Nephron progenitor cell (in vitro differentiated cells): ENCODE data around the gene FBXW12.

Experiments
- DNase-seq: peaks from one replicate; pipeline ENCODE4 v3.0.0; 2021
- H3K27ac Mint-ChIP-seq: 2 replicates; pipeline ENCODE4 v1.8.0; 2021; ENCODE audit warnings: mild to moderate bottlenecking, moderate library complexity, mixed read lengths
- H3K27me3 Mint-ChIP-seq: 2 replicates; pipeline ENCODE4 v1.8.0; 2021; ENCODE audit warnings: mild to moderate bottlenecking, low read depth, mixed read lengths; ENCODE audit not compliant: poor library complexity
- H3K36me3 Mint-ChIP-seq: 2 replicates; pipeline ENCODE4 v1.8.0; 2021; ENCODE audit warnings: low read depth, mixed read lengths
- H3K4me1 Mint-ChIP-seq: 2 replicates; pipeline ENCODE4 v1.8.0; 2021; ENCODE audit warnings: mixed read lengths
- H3K4me3 Mint-ChIP-seq: 2 replicates; pipeline ENCODE4 v1.8.0; 2021; ENCODE audit warnings: mild to moderate bottlenecking, moderate library complexity, mixed read lengths
- H3K9me3 Mint-ChIP-seq: 2 replicates; pipeline ENCODE4 v1.8.0; 2021; ENCODE audit warnings: mild to moderate bottlenecking, moderate library complexity, mixed read lengths
- CTCF ChIP-seq: fragments of 200-600 bp; sonication (generic); IDR thresholded peaks from 2 replicates; pipeline ENCODE4 v1.5.0; 2021; ENCODE audit warnings: antibody characterized with exemption

The FBXW12 gene

DNA sequence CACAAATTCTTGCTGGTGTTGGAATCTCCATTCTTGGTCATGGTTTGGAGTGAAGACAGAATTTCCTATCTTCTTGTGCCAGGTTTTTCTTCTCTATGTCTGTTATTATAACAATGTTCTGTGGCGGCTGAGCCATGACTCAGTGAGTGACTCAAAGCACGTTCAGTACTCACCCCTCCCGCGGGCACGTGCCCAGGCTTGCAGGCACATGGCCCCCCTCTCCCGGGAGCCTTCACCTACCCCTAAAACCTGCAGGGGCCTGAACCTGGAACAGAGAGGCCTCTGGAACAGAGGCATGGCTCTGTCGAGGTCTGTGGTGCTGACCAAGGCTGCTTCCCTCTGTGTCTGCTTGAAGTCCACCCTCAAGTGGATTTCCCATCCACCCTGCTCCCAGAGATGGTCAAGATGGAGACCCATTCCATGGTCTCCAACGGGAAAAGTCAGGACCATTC lies 30.3 kb downstream of the FBXW12 start:
- Mint-ChIP-seq H3K27ac (peak overlapping the region; percentile 66), H3K27me3 (peaks cover 4% of the 10 kb centered on the region), H3K4me3 (no peak overlapping the region), H3K4me1 (peaks cover 4% of the 10 kb centered on the region), H3K36me3 (peaks cover 19% of the 10 kb centered on the region), H3K9me3 (no peaks in the 10 kb centered on the region)
- DNase-seq: no peak
- no peak for TF ChIP-seq CTCF

GRCh38 chr3:48402907-48403306 lies 30.9 kb downstream of the FBXW12 start:
- DNase-seq: no peak
- Mint-ChIP-seq H3K36me3 (peaks cover 22% of the 10 kb centered on the region), H3K9me3 (no peaks in the 10 kb centered on the region), H3K27ac (peak overlapping the region; percentile 66), H3K4me1 (peaks cover 4% of the 10 kb centered on the region), H3K27me3 (peaks cover 4% of the 10 kb centered on the region), H3K4me3 (no peak overlapping the region)
- no peak for TF ChIP-seq CTCF

DNA sequence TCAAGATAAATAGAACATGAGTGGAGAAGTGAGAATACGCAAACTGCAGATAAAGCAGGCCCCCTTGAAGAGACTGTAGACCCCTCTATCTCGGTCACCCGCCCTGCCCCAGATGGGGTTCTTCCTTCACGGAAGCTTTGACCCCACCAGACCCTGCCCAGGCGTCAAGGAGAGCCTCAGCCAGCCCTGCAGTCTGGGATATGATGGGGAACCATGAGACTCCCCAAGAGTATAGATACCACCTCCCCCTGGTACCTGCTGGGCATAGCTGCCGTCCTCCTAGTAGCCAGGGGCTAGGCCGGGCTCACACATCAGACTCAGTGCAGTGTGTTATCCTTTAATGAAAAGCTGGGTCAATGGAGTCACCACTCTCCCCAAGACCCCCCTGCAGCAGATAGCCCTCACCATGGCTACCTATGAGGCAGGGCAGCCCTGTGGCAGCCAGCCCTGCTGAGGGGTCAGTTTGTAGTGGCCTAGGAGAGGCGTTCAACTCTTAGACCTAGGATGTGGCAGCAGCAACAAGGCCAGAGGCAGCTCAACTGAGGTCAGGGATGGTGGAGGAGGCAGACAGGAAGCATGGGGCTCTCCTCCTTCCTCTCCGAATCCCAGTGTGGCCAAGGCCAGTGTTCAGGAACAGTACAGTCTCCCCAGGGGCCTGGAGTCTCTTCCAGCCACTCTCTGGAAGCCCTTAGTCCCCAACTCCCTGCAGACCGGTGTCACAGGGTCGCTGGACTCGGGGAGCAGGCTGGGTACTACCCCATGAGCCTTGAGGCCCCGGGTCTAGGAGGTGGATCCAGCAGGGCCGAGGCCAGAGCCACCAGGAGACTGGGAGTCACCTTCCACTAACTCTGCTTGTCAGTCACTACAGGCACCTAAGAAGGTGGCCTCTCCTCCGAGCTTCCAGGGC lies 31.8 kb downstream of the FBXW12 start:
- peaks cover 4% of the 10 kb centered on the region for H3K27me3 Mint-ChIP-seq

GRCh38 chr3:48404440-48405342 lies 32.7 kb downstream of the FBXW12 start:
- peaks cover 34% of the 10 kb centered on the region for H3K36me3 Mint-ChIP-seq
- peaks cover 4% of the 10 kb centered on the region for H3K27me3 Mint-ChIP-seq
- no peak overlapping the region for H3K27ac Mint-ChIP-seq
- no peaks in the 10 kb centered on the region for H3K4me1 Mint-ChIP-seq
- H3K4me3 Mint-ChIP-seq: no peak overlapping the region
- DNase-seq: no peak
- no peaks in the 10 kb centered on the region for H3K9me3 Mint-ChIP-seq
- no peak for TF ChIP-seq CTCF

More for the DNA sequence above, 31.8 kb downstream of the FBXW12 start:
- TF ChIP-seq CTCF: no peak
- no peak for DNase-seq
- peak overlapping the region; percentile 66 for H3K27ac Mint-ChIP-seq
- H3K4me1 Mint-ChIP-seq: peaks cover under 1% of the 10 kb centered on the region
- no peak overlapping the region for H3K4me3 Mint-ChIP-seq
- no peaks in the 10 kb centered on the region for H3K9me3 Mint-ChIP-seq
- peaks cover 28% of the 10 kb centered on the region for H3K36me3 Mint-ChIP-seq

DNA sequence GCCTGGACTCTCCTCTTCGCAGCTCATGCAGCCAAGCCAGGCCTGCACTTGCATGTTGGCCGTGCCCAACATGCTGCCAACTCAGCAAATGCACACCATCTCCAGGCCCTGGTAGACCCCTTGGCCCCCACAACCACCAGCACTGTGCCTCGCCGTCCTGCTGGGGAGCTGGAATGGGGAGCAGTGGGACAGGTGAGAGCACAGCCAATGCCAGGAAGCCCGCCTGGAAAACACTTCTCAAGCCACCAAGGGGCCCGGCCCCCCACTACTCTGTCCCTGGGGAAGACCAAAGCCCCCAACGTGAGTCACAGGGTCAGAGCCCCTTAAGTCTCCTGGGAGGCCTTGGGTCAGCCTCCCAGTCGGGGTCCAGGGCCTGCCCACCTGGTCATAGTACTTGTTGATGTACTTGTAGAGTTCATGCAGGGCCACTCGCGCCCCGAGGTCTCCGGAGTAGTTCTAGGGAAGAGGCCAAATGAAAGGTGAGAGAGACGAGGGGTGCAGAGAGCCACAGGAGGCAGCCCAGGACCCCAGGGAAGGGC lies 33.4 kb downstream of the FBXW12 start:
- peaks cover 37% of the 10 kb centered on the region for H3K36me3 Mint-ChIP-seq
- peaks cover 4% of the 10 kb centered on the region for H3K27me3 Mint-ChIP-seq
- H3K4me3 Mint-ChIP-seq: no peak overlapping the region
- no peak for DNase-seq
- no peaks in the 10 kb centered on the region for H3K4me1 Mint-ChIP-seq
- no peaks in the 10 kb centered on the region for H3K9me3 Mint-ChIP-seq
- no peak overlapping the region for H3K27ac Mint-ChIP-seq
- no peak for TF ChIP-seq CTCF
